Liver (tissue), 3 donors: ENCODE measurements around the gene TIA1.

Experiments
- CTCF ChIP-seq: fragments of 150-350 bp; IDR thresholded peaks from 2 replicates; pipeline ENCODE4 v1.5.1; 2017; ENCODE audit warnings: improper control_type of control experiment, low read depth, low read length; ENCODE audit not compliant: missing input control
- RXRA ChIP-seq, 2 donors: IDR thresholded peaks; 2 replicates each; pipeline ENCODE4 v1.6.1; 2017 to 2018; ENCODE audit warnings: antibody characterized with exemption in 2 of 2, mild to moderate bottlenecking in 1 of 2
- donor health status: healthy.
- donor health status: healthy.

GRCh38 chr2:70226781-70227180 is 21.6 kb downstream of the TIA1 start:
- TF ChIP-seq CTCF (no peak), RXRA (IDR thresholded peaks at IDR 0.05) (no peak)
